Upper lobe of left lung (tissue), 6 donors: ENCODE data around the gene LRBA. TPM values are rescaled to one million over a fixed set of nuclear protein-coding genes. Genes with fewer than 3 reads are reported as not detected.

ENCODE experiments used
- ATAC-seq, 2 donors: fragments of 200-7000 bp; cut with Tn5 transposase; one replicate each; pipeline ENCODE4 v1.9.1; 2022; ENCODE audit warnings: mild to moderate bottlenecking in 2 of 2, moderate library complexity in 2 of 2; ENCODE audit not compliant: low FRiP score in 2 of 2
- DNase-seq, 2 donors: peaks; one replicate each; pipeline ENCODE4 v3.0.0-alpha.2; 2019 to 2020
- H3K27ac ChIP-seq, 4 donors: fragments of 200-600 bp; sonication (generic); one replicate each; pipeline ENCODE4 v1.5.1; 2016 to 2019
- H3K27me3 ChIP-seq, 4 donors: fragments of 200-600 bp; sonication (generic); one replicate each; pipeline ENCODE4 v1.5.1; 2017 to 2019
- H3K36me3 ChIP-seq, 4 donors: fragments of 200-600 bp; sonication (generic); one replicate each; pipeline ENCODE4 v1.5.1; 2016 to 2019
- H3K4me1 ChIP-seq, 4 donors: fragments of 200-600 bp; sonication (generic); one replicate each; pipeline ENCODE4 v1.5.1; 2018 to 2019
- H3K4me3 ChIP-seq, 4 donors: fragments of 200-600 bp; sonication (generic); one replicate each; pipeline ENCODE4 v1.5.1; 2017 to 2019; ENCODE audit warnings: mild to moderate bottlenecking in 2 of 4, moderate library complexity in 1 of 4
- H3K9me3 ChIP-seq, 4 donors: fragments of 200-600 bp; sonication (generic); one replicate each; pipeline ENCODE4 v1.5.1; 2018 to 2019
- CTCF ChIP-seq, 6 experiments: fragments of 450-650 bp in 4 of 6; fragments of 200-600 bp in 2 of 6; sonication (generic) in 2 of 6; IDR thresholded peaks; one replicate each; pipeline ENCODE4 v1.5.1; 2016 to 2019; ENCODE audit warnings: antibody characterized with exemption in 6 of 6
- EP300 ChIP-seq, 4 donors: sonication (generic); formaldehyde crosslinking; IDR thresholded peaks; one replicate each; pipeline ENCODE4 v1.5.1; 2017; ENCODE audit warnings: antibody characterized with exemption in 4 of 4, control low read depth in 2 of 4
- POLR2A ChIP-seq, 4 donors: fragments of 450-650 bp; IDR thresholded peaks; one replicate each; pipeline ENCODE4 v1.5.1; 2016 to 2017; ENCODE audit warnings: antibody characterized with exemption in 4 of 4, mild to moderate bottlenecking in 2 of 4
- POLR2AphosphoS5 ChIP-seq, 2 donors: sonication (generic); formaldehyde crosslinking; IDR thresholded peaks; one replicate each; pipeline ENCODE4 v1.5.1; 2017; ENCODE audit warnings: antibody characterized with exemption in 2 of 2
- WGBS, 2 donors: methylation state at CpG; one replicate each; pipeline ENCODE4 v1.1.5; 2017 to 2018; 5-methylcytosine and 5-hydroxymethylcytosine counted together
- total RNA-seq, 6 donors: library from RNA; depleted of rRNA in 4 of 6; stranded (reverse); fragments of >200 nt in 4 of 6; gene quantifications; one replicate each; pipeline versions ENCODE4 v1.1.0 to v1.2.1, GENCODE V29; 2016 to 2021
- donor health status: DM: no; HTN: no; CAD: no; lungs with moderate emphysema.
- donor health status: DM: no; HTN: yes; CAD: no; lungs with severe emphysema.

The LRBA gene
- total RNA-seq, 6 donors from 2014 or later, result 34.7 to 139 (median 56.4) TPM

DNA sequence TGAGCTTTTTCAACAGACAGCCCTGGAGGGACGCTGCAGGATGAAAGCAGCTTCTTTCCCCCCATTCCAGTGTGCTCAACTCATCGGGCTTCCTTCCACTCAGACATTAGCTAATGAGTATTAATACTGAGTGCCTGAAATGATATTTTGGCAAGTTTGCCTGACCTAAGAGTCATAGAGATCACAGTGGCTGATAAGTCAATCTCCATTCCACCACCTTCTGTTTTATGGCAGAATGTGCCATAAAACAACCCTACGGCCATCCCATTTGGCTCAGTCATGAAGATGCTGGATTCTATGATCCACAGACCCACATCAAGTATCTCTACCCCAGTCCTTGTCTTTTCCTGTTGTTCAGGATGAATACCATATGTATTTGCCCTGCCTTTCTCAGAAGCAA is 481.4 kb downstream of the LRBA start:
- H3K36me3 ChIP-seq, result no peaks in the 10 kb centered on the region
- WGBS, 2 donors, result 91 to 94% methylated on average over 3 of the region's 3 CpGs
- no peak for ATAC-seq

DNA sequence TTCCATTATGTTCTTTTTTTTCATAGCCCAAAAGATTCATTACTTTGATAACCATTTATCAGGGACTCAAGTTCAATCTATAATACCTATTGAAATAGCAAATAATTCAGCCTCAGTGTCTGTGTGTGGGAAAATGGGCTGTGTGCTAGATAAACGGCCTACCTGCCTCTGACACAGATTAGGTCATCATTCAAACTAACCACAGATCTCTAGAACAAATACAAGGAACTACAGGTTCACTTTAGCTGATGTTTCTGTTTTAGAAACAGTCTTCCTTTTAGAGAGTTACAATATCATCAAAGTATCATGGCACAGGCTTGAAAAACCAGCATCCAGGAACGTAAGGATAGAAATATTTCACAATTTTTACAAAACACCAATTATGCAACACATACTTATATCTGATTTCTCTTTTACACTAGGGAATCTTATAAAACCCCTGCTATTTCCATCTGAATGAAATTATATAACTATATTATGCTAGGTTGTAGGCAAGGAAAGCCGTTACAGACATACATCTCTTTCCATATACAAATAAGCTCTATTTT is 489.7 kb downstream of the LRBA start:
- DNase-seq, result no peak
- WGBS, 2 donors, result 75 to 84% methylated on average over 3 of the region's 3 CpGs
- Histone ChIP-seq H3K27ac (no peak overlapping the region), H3K4me3 (no peak overlapping the region), H3K9me3 (no peaks in the 10 kb centered on the region), H3K27me3 (no peaks in the 10 kb centered on the region), H3K4me1 (no peaks in the 10 kb centered on the region), H3K36me3 (no peaks in the 10 kb centered on the region)
- no peak for ATAC-seq
- TF ChIP-seq CTCF (IDR thresholded peaks at IDR 0.05) (no peak), EP300 (IDR thresholded peaks at IDR 0.05) (no peak), POLR2A (IDR thresholded peaks at IDR 0.05) (no peak), POLR2AphosphoS5 (IDR thresholded peaks at IDR 0.05) (no peak)

More for the DNA sequence above, 481.4 kb downstream of the LRBA start:
- no peaks in the 10 kb centered on the region for H3K4me1 ChIP-seq
- DNase-seq, result no peak
- H3K27me3 ChIP-seq, result no peaks in the 10 kb centered on the region
- no peak for TF ChIP-seq POLR2A (IDR thresholded peaks at IDR 0.05)
- TF ChIP-seq CTCF (IDR thresholded peaks at IDR 0.05), result no peak
- TF ChIP-seq EP300 (IDR thresholded peaks at IDR 0.05), result no peak
- no peak for TF ChIP-seq POLR2AphosphoS5 (IDR thresholded peaks at IDR 0.05)
- H3K27ac ChIP-seq, result no peak overlapping the region
- H3K9me3 ChIP-seq, result no peaks in the 10 kb centered on the region
- no peak overlapping the region for H3K4me3 ChIP-seq

DNA sequence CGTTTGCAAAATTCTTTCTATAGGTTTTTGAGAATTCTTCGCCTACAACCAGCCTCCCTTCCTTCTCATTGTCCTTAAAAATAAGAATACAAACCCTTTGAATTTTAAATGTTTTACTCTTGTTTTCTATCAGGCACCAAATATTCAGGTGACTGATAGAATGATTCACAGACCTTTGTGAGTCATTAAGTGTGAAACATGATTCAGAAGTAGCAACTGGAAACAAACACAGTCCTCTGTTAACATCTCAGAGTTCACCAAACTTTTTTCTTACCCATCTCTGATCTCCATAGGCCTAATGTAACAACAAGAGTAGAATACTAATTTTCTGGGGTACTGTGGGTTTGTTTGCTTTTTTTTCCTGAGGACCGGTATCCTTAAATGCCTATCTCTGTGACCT is 496.5 kb downstream of the LRBA start:
- H3K4me3 ChIP-seq, result no peak overlapping the region
- no peaks in the 10 kb centered on the region for H3K27me3 ChIP-seq
- no peak for TF ChIP-seq POLR2AphosphoS5 (IDR thresholded peaks at IDR 0.05)
- TF ChIP-seq CTCF (IDR thresholded peaks at IDR 0.05), result no peak
- no peak for TF ChIP-seq POLR2A (IDR thresholded peaks at IDR 0.05)
- no peak for TF ChIP-seq EP300 (IDR thresholded peaks at IDR 0.05)
- H3K4me1 ChIP-seq, result no peaks in the 10 kb centered on the region
- H3K9me3 ChIP-seq, result no peaks in the 10 kb centered on the region
- H3K27ac ChIP-seq, result no peak overlapping the region
- WGBS, 2 donors, result 82 to 90% methylated on average over 3 of the region's 3 CpGs
- DNase-seq (no peak), ATAC-seq (no peak)
- H3K36me3 ChIP-seq, result no peaks in the 10 kb centered on the region

DNA sequence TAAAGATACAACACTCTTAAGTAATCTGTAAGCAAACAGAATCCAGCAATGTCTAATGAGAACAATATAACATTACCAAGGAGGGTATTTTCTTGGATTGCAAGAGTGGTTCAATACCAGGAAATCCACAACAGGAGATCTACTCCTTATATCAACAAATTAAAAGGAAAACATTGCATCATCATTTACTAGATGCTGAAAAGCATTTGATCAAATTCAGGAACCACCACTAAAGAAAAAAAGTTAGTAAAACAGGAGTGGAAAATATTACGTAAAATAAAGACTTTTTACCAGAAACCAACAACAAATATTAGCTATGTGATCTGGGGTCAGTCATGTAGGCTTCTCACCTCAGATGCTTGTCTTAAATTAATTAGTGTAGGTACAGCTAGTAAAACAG is 499.9 kb downstream of the LRBA start:
- TF ChIP-seq POLR2A (IDR thresholded peaks at IDR 0.05) (no peak), CTCF (IDR thresholded peaks at IDR 0.05) (no peak), EP300 (IDR thresholded peaks at IDR 0.05) (no peak)
- Histone ChIP-seq H3K27me3 (no peaks in the 10 kb centered on the region), H3K4me3 (no peak overlapping the region), H3K27ac (no peak overlapping the region), H3K36me3 (no peaks in the 10 kb centered on the region), H3K9me3 (no peaks in the 10 kb centered on the region), H3K4me1 (no peaks in the 10 kb centered on the region)
- ATAC-seq, result no peak
- WGBS, 2 donors, result 68 to 77% methylated on average over 1 of the region's 1 CpG
- no peak for DNase-seq

GRCh38 chr4:150514709-150515108 is 500.4 kb downstream of the LRBA start:
- Histone ChIP-seq H3K4me3 (no peak overlapping the region), H3K36me3 (no peaks in the 10 kb centered on the region), H3K9me3 (no peaks in the 10 kb centered on the region), H3K4me1 (no peaks in the 10 kb centered on the region), H3K27me3 (no peaks in the 10 kb centered on the region), H3K27ac (no peak overlapping the region)
- no peak for DNase-seq
- 86 to 89% methylated on average over 6 of the region's 6 CpGs for WGBS, 2 donors
- no peak for ATAC-seq
- TF ChIP-seq POLR2A (IDR thresholded peaks at IDR 0.05) (no peak), EP300 (IDR thresholded peaks at IDR 0.05) (no peak), CTCF (IDR thresholded peaks at IDR 0.05) (no peak), POLR2AphosphoS5 (IDR thresholded peaks at IDR 0.05) (no peak)
